NCI-H1092 (cell line): Measurements from ENCODE around the gene RGMA.

ENCODE experiments used
- DNase-seq: peaks from one replicate; lab custom pipeline; 2025; lab: John Stamatoyannopoulos, UW

Gene RGMA

GRCh38 chr15:93088981-93089726, at the start of gene RGMA:
RGMA (minus strand) TSS chr15:93089211; CDS start chr15:93088932, 279 bp downstream.
- DNase-seq, result peak; percentile 13

GRCh38 chr15:93136606-93137005, 47.6 kb upstream of the RGMA start:
- DNase-seq, result no peak

- DNase-seq, result no peak
Measured at GRCh38 chr15:93135997-93136397, 47.0 kb upstream of the RGMA start.

GRCh38 chr15:93135459-93135858, 46.4 kb upstream of the RGMA start:
- DNase-seq, result no peak

GRCh38 chr15:93131485-93132095, 42.6 kb upstream of the RGMA start:
- DNase-seq, result no peak

- DNase-seq, result no peak
Measured at GRCh38 chr15:93129702-93130488, 40.9 kb upstream of the RGMA start.

GRCh38 chr15:93127286-93127685, 38.3 kb upstream of the RGMA start:
- DNase-seq, result no peak

- no peak for DNase-seq
Measured at GRCh38 chr15:93126599-93126998, 37.6 kb upstream of the RGMA start.

GRCh38 chr15:93126148-93126547, 37.1 kb upstream of the RGMA start:
- DNase-seq, result no peak

- DNase-seq, result no peak
Measured at GRCh38 chr15:93124126-93124525, 35.1 kb upstream of the RGMA start.

GRCh38 chr15:93121973-93122910, 33.2 kb upstream of the RGMA start:
- no peak for DNase-seq

GRCh38 chr15:93121107-93121506, 32.1 kb upstream of the RGMA start:
- peak; percentile 8 for DNase-seq

GRCh38 chr15:93118904-93119303, 29.9 kb upstream of the RGMA start:
- DNase-seq, result no peak

GRCh38 chr15:93111451-93111850, 22.4 kb upstream of the RGMA start:
- no peak for DNase-seq

GRCh38 chr15:93110502-93111040, 21.6 kb upstream of the RGMA start:
- no peak for DNase-seq

GRCh38 chr15:93109336-93110102, 20.5 kb upstream of the RGMA start:
- DNase-seq, result no peak

GRCh38 chr15:93107646-93108045, 18.6 kb upstream of the RGMA start:
- no peak for DNase-seq

- DNase-seq, result no peak
Measured at GRCh38 chr15:93105485-93105884, 16.5 kb upstream of the RGMA start.

GRCh38 chr15:93103823-93104222, 14.8 kb upstream of the RGMA start:
- DNase-seq, result no peak

GRCh38 chr15:93102211-93102610, 13.2 kb upstream of the RGMA start:
- no peak for DNase-seq

- DNase-seq, result no peak
Measured at GRCh38 chr15:93093765-93094164, 4.8 kb upstream of the RGMA start.
